GM23338 (cell line): Measurements from ENCODE around the gene EVI2B. TPM values are rescaled to one million over a fixed set of nuclear protein-coding genes. Genes with fewer than 3 reads are reported as not detected.

Experiments used
- ATAC-seq: fragments of 200-7000 bp; cut with Tn5 transposase; 3 replicates; pipeline ENCODE4 v1.9.1; 2020
- DNase-seq: peaks from one replicate; pipeline ENCODE4 v3.0.0-alpha.2; 2015; ENCODE audit warnings: low spot score
- H2AFZ ChIP-seq: fragments of 200-600 bp; sonication (generic); 2 replicates; pipeline ENCODE4 v1.8.0; 2016; ENCODE audit warnings: antibody characterized with exemption, mild to moderate bottlenecking, moderate library complexity
- H3F3A ChIP-seq: fragments of 200-600 bp; sonication (generic); replicated peaks from 2 replicates; pipeline ENCODE4 v1.8.0; 2017; ENCODE audit warnings: antibody characterized with exemption, mixed run types, low read depth
- H3K27ac ChIP-seq: fragments of 200-600 bp; sonication (generic); 2 replicates; pipeline ENCODE4 v1.6.1; 2016; ENCODE audit warnings: low read depth
- H3K27me3 ChIP-seq: fragments of 200-600 bp; sonication (generic); 2 replicates; pipeline ENCODE4 v1.8.0; 2016; ENCODE audit warnings: mild to moderate bottlenecking, mixed run types, moderate library complexity; ENCODE audit not compliant: insufficient read depth
- H3K36me3 ChIP-seq: fragments of 200-600 bp; sonication (generic); 2 replicates; pipeline ENCODE4 v1.8.0; 2016; ENCODE audit warnings: mild to moderate bottlenecking; ENCODE audit not compliant: insufficient read depth
- H3K4me1 ChIP-seq: fragments of 200-600 bp; sonication (generic); 2 replicates; pipeline ENCODE4 v1.8.0; 2016; ENCODE audit warnings: mild to moderate bottlenecking, moderate library complexity; ENCODE audit not compliant: insufficient read depth
- H3K4me2 ChIP-seq: fragments of 200-600 bp; sonication (generic); 2 replicates; pipeline ENCODE4 v1.7.1; 2017; ENCODE audit warnings: mixed run types
- H3K4me3 ChIP-seq: fragments of 200-600 bp; sonication (generic); 2 replicates; pipeline ENCODE4 v1.6.1; 2016; ENCODE audit warnings: mixed run types
- H3K79me2 ChIP-seq: fragments of 200-600 bp; sonication (generic); replicated peaks from 2 replicates; pipeline ENCODE4 v1.8.0; 2017; ENCODE audit warnings: mild to moderate bottlenecking; ENCODE audit not compliant: insufficient read depth
- H3K9me2 ChIP-seq: fragments of 200-600 bp; sonication (generic); 2 replicates; pipeline ENCODE4 v1.8.0; 2017; ENCODE audit not compliant: insufficient read depth
- H4K20me1 ChIP-seq: fragments of 200-600 bp; sonication (generic); replicated peaks from 2 replicates; pipeline ENCODE4 v1.8.0; 2017; ENCODE audit warnings: mild to moderate bottlenecking; ENCODE audit not compliant: insufficient read depth
- H3K27ac Mint-ChIP-seq: 2 replicates; pipeline ENCODE4 v1.8.0; 2020; ENCODE audit warnings: inconsistent platforms, mild to moderate bottlenecking, moderate library complexity, mixed read lengths
- H3K27me3 Mint-ChIP-seq: 3 replicates; pipeline ENCODE4 v1.8.0; 2022; ENCODE audit warnings: low read depth, mild to moderate bottlenecking, moderate library complexity, mixed read lengths, inconsistent platforms; ENCODE audit not compliant: insufficient read depth, poor library complexity
- H3K36me3 Mint-ChIP-seq: 3 replicates; pipeline ENCODE4 v1.8.0; 2021; ENCODE audit warnings: low read depth, mild to moderate bottlenecking, inconsistent platforms, moderate library complexity, mixed read lengths
- H3K4me1 Mint-ChIP-seq: 3 replicates; pipeline ENCODE4 v1.8.0; 2020; ENCODE audit warnings: mild to moderate bottlenecking, inconsistent platforms, mixed read lengths
- H3K4me3 Mint-ChIP-seq: 3 replicates; pipeline ENCODE4 v1.8.0; 2021; ENCODE audit warnings: moderate library complexity, mild to moderate bottlenecking, inconsistent platforms, mixed read lengths
- H3K9me3 Mint-ChIP-seq: 3 replicates; pipeline ENCODE4 v1.8.0; 2020; ENCODE audit warnings: moderate library complexity, mild to moderate bottlenecking, inconsistent platforms, mixed read lengths
- CREB1 ChIP-seq: fragments of 250-450 bp; sonication (Bioruptor Pico); IDR thresholded peaks from 2 replicates; pipeline ENCODE4 v1.5.0; 2020; ENCODE audit warnings: low read depth, mild to moderate bottlenecking, moderate library complexity
- ETS1 ChIP-seq: IDR thresholded peaks from 2 replicates; pipeline ENCODE4 v1.6.1; 2016; ENCODE audit warnings: antibody characterized with exemption
- EZH2 ChIP-seq: fragments of 200-600 bp; sonication (generic); IDR thresholded peaks from one replicate; pipeline ENCODE4 v1.8.0; 2017; ENCODE audit warnings: antibody characterized with exemption, mild to moderate bottlenecking, low read depth; ENCODE audit not compliant: unreplicated experiment
- EZH2phosphoT487 ChIP-seq: fragments of 200-600 bp; sonication (generic); IDR thresholded peaks from one replicate; pipeline ENCODE4 v1.8.1; 2018; ENCODE audit warnings: antibody characterized with exemption; ENCODE audit not compliant: unreplicated experiment
- JUNB ChIP-seq: IDR thresholded peaks from one replicate; pipeline ENCODE4 v1.6.1; 2016; ENCODE audit warnings: antibody characterized with exemption; ENCODE audit not compliant: unreplicated experiment
- NANOG ChIP-seq: IDR thresholded peaks from 2 replicates; pipeline ENCODE4 v1.6.1; 2016; ENCODE audit warnings: antibody characterized with exemption, borderline replicate concordance
- POLR2AphosphoS5 ChIP-seq: IDR thresholded peaks from 2 replicates; pipeline ENCODE4 v1.6.1; 2016; ENCODE audit warnings: antibody characterized with exemption, low read depth
- STAT1 ChIP-seq: IDR thresholded peaks from one replicate; pipeline ENCODE4 v1.6.1; 2016; ENCODE audit warnings: antibody characterized with exemption; ENCODE audit not compliant: unreplicated experiment
- ZNF114 ChIP-seq: fragments of 250-450 bp; sonication (Bioruptor Pico); IDR thresholded peaks from 2 replicates; pipeline ENCODE4 v1.5.0; 2020; ENCODE audit warnings: mild to moderate bottlenecking, moderate library complexity
- ZNF331 ChIP-seq: fragments of 250-450 bp; sonication (Bioruptor Pico); IDR thresholded peaks from 2 replicates; pipeline ENCODE4 v1.5.0; 2020; ENCODE audit warnings: low read depth, mild to moderate bottlenecking, moderate library complexity
- polyA plus RNA-seq: library from polyadenylated mRNA; unstranded; fragments of >200 nt; fragmentation: Nextera tagmentation; extraction: Ambion mirVana; gene quantifications from 2 replicates; pipeline ENCODE4 v1.2.1, GENCODE V29; 2016
- total RNA-seq: library from RNA; depleted of rRNA; stranded (reverse); fragments of >200 nt; shearing (Covaris generic); gene quantifications from 2 replicates; pipeline ENCODE4 v1.2.3, GENCODE V29; 2014
- TF ChIP-seq, protein P1 (sequence below): IDR thresholded peaks from one replicate; pipeline ENCODE4 v1.6.1; 2018; ENCODE audit warnings: antibody characterized with exemption; ENCODE audit not compliant: unreplicated experiment
- TF ChIP-seq, protein P2 (sequence below): fragments of 250-450 bp; sonication (Bioruptor Pico); IDR thresholded peaks from 2 replicates; pipeline ENCODE4 v1.5.0; 2020; ENCODE audit warnings: mild to moderate bottlenecking, moderate library complexity
- TF ChIP-seq, protein P3 (sequence below), 2 experiments: fragments of 200-600 bp in 1 of 2; sonication (generic) in 1 of 2; conservative IDR thresholded peaks; 2 replicates each; pipeline versions ENCODE4 v1.5.1 to v1.6.1; 2016 to 2017; ENCODE audit warnings: antibody characterized with exemption in 2 of 2, low read depth in 2 of 2, mild to moderate bottlenecking in 2 of 2, moderate library complexity in 1 of 2

EVI2B gene
- total and polyA plus RNA-seq, 2 experiments from 2014 or later, result 0.18 TPM; not detected in 1

GRCh38 chr17:31329221-31329620 lies 15.4 kb upstream of the EVI2B start:
- no peaks in the 10 kb centered on the region for H3F3A ChIP-seq
- H3K36me3 Mint-ChIP-seq, result no peaks in the 10 kb centered on the region
- H3K36me3 ChIP-seq, result no peaks in the 10 kb centered on the region
- H3K27me3 ChIP-seq, result no peaks in the 10 kb centered on the region
- H3K9me2 ChIP-seq, result no peaks in the 10 kb centered on the region
- no peak for DNase-seq
- H3K4me1 ChIP-seq, result no peaks in the 10 kb centered on the region
- H4K20me1 ChIP-seq, result no peaks in the 10 kb centered on the region
- H3K4me1 Mint-ChIP-seq, result no peaks in the 10 kb centered on the region
- peaks cover 2% of the 10 kb centered on the region for H3K27me3 Mint-ChIP-seq
- no peak overlapping the region for H3K27ac ChIP-seq
- H3K9me3 Mint-ChIP-seq, result no peaks in the 10 kb centered on the region
- no peak overlapping the region for H3K4me3 Mint-ChIP-seq
- H3K4me3 ChIP-seq, result no peak overlapping the region
- TF ChIP-seq ZNF114 (no peak), EZH2phosphoT487 (no peak), NANOG (no peak), CREB1 (CRISPR knock-in tag) (no peak), POLR2AphosphoS5 (no peak), ETS1 (no peak), EZH2 (no peak), JUNB (no peak), ZNF331 (CRISPR knock-in tag) (no peak), STAT1 (no peak)
- TF ChIP-seq, protein P1, sequence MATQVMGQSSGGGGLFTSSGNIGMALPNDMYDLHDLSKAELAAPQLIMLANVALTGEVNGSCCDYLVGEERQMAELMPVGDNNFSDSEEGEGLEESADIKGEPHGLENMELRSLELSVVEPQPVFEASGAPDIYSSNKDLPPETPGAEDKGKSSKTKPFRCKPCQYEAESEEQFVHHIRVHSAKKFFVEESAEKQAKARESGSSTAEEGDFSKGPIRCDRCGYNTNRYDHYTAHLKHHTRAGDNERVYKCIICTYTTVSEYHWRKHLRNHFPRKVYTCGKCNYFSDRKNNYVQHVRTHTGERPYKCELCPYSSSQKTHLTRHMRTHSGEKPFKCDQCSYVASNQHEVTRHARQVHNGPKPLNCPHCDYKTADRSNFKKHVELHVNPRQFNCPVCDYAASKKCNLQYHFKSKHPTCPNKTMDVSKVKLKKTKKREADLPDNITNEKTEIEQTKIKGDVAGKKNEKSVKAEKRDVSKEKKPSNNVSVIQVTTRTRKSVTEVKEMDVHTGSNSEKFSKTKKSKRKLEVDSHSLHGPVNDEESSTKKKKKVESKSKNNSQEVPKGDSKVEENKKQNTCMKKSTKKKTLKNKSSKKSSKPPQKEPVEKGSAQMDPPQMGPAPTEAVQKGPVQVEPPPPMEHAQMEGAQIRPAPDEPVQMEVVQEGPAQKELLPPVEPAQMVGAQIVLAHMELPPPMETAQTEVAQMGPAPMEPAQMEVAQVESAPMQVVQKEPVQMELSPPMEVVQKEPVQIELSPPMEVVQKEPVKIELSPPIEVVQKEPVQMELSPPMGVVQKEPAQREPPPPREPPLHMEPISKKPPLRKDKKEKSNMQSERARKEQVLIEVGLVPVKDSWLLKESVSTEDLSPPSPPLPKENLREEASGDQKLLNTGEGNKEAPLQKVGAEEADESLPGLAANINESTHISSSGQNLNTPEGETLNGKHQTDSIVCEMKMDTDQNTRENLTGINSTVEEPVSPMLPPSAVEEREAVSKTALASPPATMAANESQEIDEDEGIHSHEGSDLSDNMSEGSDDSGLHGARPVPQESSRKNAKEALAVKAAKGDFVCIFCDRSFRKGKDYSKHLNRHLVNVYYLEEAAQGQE, result no peak
- TF ChIP-seq, protein P2, sequence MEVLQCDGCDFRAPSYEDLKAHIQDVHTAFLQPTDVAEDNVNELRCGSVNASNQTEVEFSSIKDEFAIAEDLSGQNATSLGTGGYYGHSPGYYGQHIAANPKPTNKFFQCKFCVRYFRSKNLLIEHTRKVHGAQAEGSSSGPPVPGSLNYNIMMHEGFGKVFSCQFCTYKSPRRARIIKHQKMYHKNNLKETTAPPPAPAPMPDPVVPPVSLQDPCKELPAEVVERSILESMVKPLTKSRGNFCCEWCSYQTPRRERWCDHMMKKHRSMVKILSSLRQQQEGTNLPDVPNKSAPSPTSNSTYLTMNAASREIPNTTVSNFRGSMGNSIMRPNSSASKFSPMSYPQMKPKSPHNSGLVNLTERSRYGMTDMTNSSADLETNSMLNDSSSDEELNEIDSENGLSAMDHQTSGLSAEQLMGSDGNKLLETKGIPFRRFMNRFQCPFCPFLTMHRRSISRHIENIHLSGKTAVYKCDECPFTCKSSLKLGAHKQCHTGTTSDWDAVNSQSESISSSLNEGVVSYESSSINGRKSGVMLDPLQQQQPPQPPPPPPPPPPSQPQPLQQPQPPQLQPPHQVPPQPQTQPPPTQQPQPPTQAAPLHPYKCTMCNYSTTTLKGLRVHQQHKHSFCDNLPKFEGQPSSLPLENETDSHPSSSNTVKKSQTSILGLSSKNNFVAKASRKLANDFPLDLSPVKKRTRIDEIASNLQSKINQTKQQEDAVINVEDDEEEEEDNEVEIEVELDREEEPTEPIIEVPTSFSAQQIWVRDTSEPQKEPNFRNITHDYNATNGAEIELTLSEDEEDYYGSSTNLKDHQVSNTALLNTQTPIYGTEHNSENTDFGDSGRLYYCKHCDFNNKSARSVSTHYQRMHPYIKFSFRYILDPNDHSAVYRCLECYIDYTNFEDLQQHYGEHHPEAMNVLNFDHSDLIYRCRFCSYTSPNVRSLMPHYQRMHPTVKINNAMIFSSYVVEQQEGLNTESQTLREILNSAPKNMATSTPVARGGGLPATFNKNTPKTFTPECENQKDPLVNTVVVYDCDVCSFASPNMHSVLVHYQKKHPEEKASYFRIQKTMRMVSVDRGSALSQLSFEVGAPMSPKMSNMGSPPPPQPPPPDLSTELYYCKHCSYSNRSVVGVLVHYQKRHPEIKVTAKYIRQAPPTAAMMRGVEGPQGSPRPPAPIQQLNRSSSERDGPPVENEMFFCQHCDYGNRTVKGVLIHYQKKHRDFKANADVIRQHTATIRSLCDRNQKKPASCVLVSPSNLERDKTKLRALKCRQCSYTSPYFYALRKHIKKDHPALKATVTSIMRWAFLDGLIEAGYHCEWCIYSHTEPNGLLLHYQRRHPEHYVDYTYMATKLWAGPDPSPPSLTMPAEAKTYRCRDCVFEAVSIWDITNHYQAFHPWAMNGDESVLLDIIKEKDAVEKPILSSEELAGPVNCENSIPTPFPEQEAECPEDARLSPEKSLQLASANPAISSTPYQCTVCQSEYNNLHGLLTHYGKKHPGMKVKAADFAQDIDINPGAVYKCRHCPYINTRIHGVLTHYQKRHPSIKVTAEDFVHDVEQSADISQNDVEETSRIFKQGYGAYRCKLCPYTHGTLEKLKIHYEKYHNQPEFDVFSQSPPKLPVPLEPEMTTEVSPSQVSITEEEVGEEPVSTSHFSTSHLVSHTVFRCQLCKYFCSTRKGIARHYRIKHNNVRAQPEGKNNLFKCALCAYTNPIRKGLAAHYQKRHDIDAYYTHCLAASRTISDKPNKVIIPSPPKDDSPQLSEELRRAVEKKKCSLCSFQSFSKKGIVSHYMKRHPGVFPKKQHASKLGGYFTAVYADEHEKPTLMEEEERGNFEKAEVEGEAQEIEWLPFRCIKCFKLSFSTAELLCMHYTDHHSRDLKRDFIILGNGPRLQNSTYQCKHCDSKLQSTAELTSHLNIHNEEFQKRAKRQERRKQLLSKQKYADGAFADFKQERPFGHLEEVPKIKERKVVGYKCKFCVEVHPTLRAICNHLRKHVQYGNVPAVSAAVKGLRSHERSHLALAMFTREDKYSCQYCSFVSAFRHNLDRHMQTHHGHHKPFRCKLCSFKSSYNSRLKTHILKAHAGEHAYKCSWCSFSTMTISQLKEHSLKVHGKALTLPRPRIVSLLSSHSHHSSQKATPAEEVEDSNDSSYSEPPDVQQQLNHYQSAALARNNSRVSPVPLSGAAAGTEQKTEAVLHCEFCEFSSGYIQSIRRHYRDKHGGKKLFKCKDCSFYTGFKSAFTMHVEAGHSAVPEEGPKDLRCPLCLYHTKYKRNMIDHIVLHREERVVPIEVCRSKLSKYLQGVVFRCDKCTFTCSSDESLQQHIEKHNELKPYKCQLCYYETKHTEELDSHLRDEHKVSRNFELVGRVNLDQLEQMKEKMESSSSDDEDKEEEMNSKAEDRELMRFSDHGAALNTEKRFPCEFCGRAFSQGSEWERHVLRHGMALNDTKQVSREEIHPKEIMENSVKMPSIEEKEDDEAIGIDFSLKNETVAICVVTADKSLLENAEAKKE, result no peak
- TF ChIP-seq, protein P3, sequence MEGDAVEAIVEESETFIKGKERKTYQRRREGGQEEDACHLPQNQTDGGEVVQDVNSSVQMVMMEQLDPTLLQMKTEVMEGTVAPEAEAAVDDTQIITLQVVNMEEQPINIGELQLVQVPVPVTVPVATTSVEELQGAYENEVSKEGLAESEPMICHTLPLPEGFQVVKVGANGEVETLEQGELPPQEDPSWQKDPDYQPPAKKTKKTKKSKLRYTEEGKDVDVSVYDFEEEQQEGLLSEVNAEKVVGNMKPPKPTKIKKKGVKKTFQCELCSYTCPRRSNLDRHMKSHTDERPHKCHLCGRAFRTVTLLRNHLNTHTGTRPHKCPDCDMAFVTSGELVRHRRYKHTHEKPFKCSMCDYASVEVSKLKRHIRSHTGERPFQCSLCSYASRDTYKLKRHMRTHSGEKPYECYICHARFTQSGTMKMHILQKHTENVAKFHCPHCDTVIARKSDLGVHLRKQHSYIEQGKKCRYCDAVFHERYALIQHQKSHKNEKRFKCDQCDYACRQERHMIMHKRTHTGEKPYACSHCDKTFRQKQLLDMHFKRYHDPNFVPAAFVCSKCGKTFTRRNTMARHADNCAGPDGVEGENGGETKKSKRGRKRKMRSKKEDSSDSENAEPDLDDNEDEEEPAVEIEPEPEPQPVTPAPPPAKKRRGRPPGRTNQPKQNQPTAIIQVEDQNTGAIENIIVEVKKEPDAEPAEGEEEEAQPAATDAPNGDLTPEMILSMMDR (conservative IDR thresholded peaks at IDR 0.05; ENCODE audit: low read depth in 2 of 2), result no peak
- no peaks in the 10 kb centered on the region for H3K79me2 ChIP-seq
- H3K27ac Mint-ChIP-seq, result no peak overlapping the region
- no peak overlapping the region for H2AFZ ChIP-seq
- no peak for ATAC-seq
- H3K4me2 ChIP-seq, result no peak overlapping the region
